HepG2 (cell line): ENCODE data around the gene FCER1G. TPM values are rescaled to one million over a fixed set of nuclear protein-coding genes. Genes with fewer than 3 reads are reported as not detected.

ENCODE experiments used
- BORCS8-MEF2B ChIP-seq: sonication (generic); formaldehyde crosslinking; IDR thresholded peaks from 2 replicates; pipeline ENCODE4 v1.8.0; 2022; ENCODE audit warnings: mild to moderate bottlenecking, missing genetic modification reagents
- GLMP ChIP-seq: sonication (generic); formaldehyde crosslinking; IDR thresholded peaks from 2 replicates; pipeline ENCODE4 v1.9.0; 2021; ENCODE audit warnings: missing genetic modification reagents, mild to moderate bottlenecking, borderline replicate concordance
- GTF3A ChIP-seq: sonication (generic); formaldehyde crosslinking; conservative IDR thresholded peaks from 2 replicates; pipeline ENCODE4 v1.4.0; 2020; ENCODE audit warnings: mild to moderate bottlenecking, missing genetic modification reagents
- HOXA3 ChIP-seq: sonication (generic); formaldehyde crosslinking; IDR thresholded peaks from 2 replicates; pipeline ENCODE4 v1.5.0; 2020; ENCODE audit warnings: missing genetic modification reagents
- MTERF4 ChIP-seq: sonication (generic); formaldehyde crosslinking; IDR thresholded peaks from 2 replicates; pipeline ENCODE4 v1.8.0; 2023; ENCODE audit warnings: mild to moderate bottlenecking, missing genetic modification reagents
- NFYC ChIP-seq: IDR thresholded peaks from 2 replicates; pipeline ENCODE4 v1.6.1; 2016; ENCODE audit warnings: missing genetic modification reagents, missing compliant biosample characterization
- RFX1 ChIP-seq: fragments of 450-650 bp; IDR thresholded peaks from 2 replicates; pipeline ENCODE4 v1.6.1; 2017
- SETDB1 ChIP-seq: sonication (generic); formaldehyde crosslinking; IDR thresholded peaks from 2 replicates; pipeline ENCODE4 v1.5.1; 2020; ENCODE audit warnings: missing genetic modification reagents, mild to moderate bottlenecking, borderline replicate concordance
- SRSF1 ChIP-seq: fragments of 200-400 bp; formaldehyde crosslinking; optimal IDR thresholded peaks from 2 replicates; pipeline ENCODE3; 2017; ENCODE audit warnings: mild to moderate bottlenecking, low read depth, low read length, moderate library complexity
- TFAP4 ChIP-seq: sonication (generic); IDR thresholded peaks from 2 replicates; pipeline ENCODE4 v1.6.1; 2016; ENCODE audit warnings: low read depth, borderline replicate concordance
- TSC22D2 ChIP-seq: sonication (generic); formaldehyde crosslinking; IDR thresholded peaks from 2 replicates; pipeline ENCODE4 v1.5.1; 2020; ENCODE audit warnings: missing genetic modification reagents, mild to moderate bottlenecking, borderline replicate concordance
- ZBTB37 ChIP-seq: sonication (generic); formaldehyde crosslinking; IDR thresholded peaks from 2 replicates; pipeline ENCODE4 v1.4.0; 2020; ENCODE audit warnings: mild to moderate bottlenecking, missing genetic modification reagents
- ZNF333 ChIP-seq: sonication (generic); formaldehyde crosslinking; IDR thresholded peaks from 2 replicates; pipeline ENCODE4 v1.4.0; 2020; ENCODE audit warnings: mild to moderate bottlenecking, missing genetic modification reagents, borderline replicate concordance
- ZNF34 ChIP-seq: sonication (generic); formaldehyde crosslinking; IDR thresholded peaks from 2 replicates; pipeline ENCODE4 v1.4.0; 2020; ENCODE audit warnings: mild to moderate bottlenecking, missing genetic modification reagents, borderline replicate concordance
- ZNF530 ChIP-seq: sonication (generic); formaldehyde crosslinking; IDR thresholded peaks from 2 replicates; pipeline ENCODE4 v1.5.0; 2020; ENCODE audit warnings: low read depth, mild to moderate bottlenecking, missing genetic modification reagents
- ZNF646 ChIP-seq: sonication (generic); formaldehyde crosslinking; IDR thresholded peaks from 2 replicates; pipeline ENCODE4 v1.9.0; 2021; ENCODE audit warnings: mild to moderate bottlenecking, missing genetic modification reagents
- ZNF674 ChIP-seq: sonication (generic); formaldehyde crosslinking; IDR thresholded peaks from 2 replicates; pipeline ENCODE4 v1.5.0; 2020; ENCODE audit warnings: low read depth, mild to moderate bottlenecking, missing genetic modification reagents
- ZNF691 ChIP-seq: sonication (generic); formaldehyde crosslinking; IDR thresholded peaks from 2 replicates; pipeline ENCODE4 v1.4.0; 2020; ENCODE audit warnings: missing genetic modification reagents, low read depth, mild to moderate bottlenecking, borderline replicate concordance
- polyA plus RNA-seq, 8 experiments: library from polyadenylated mRNA; depleted of rRNA in 3 of 8; stranded (reverse) in 7 of 8; unstranded in 1 of 8; fragments of >200 nt; fragmentation: Illumina TruSeq in 4 of 8; extraction: Trizol in 4 of 8; gene quantifications; 2 replicates each; pipeline versions ENCODE4 v1.2.1 to v1.2.3, GENCODE V29; 2011 to 2016; ENCODE audit warnings: low read depth in 4 of 8, missing spikeins in 1 of 8, mixed read lengths in 1 of 8; ENCODE audit not compliant: insufficient read depth in 1 of 8
- total RNA-seq, 5 experiments: library from RNA; depleted of rRNA; stranded (reverse); fragments of >200 nt; fragmentation: Illumina TruSeq; extraction: Trizol; gene quantifications; 2 replicates each; pipeline ENCODE4 v1.2.3, GENCODE V29; 2016; ENCODE audit warnings: low read depth in 1 of 5

The FCER1G gene
- total and polyA plus RNA-seq, 2 of the 13 experiments (the other 11 are each of a cell fraction or from before 2014, with no cell fraction given), result 1.3 to 6.4 TPM

GRCh38 chr1:161238039-161238473 lies 23.0 kb downstream of the FCER1G start, which contains the start of gene NR1I3 (continued):
- TF ChIP-seq TSC22D2 (CRISPR knock-in tag), result no peak
- TF ChIP-seq ZNF691 (CRISPR knock-in tag), result peak; percentile 51; the same call in 1 of the 2 replicates
- no peak for TF ChIP-seq ZNF34
- TF ChIP-seq MTERF4 (CRISPR knock-in tag), result no peak
- TF ChIP-seq NFYC, result no peak
- TF ChIP-seq ZNF674 (CRISPR knock-in tag), result no peak
- TF ChIP-seq GTF3A, result no peak
- TF ChIP-seq SRSF1, result no peak
- TF ChIP-seq ZNF646 (CRISPR knock-in tag), result no peak
- TF ChIP-seq ZNF530 (CRISPR knock-in tag), result no peak
- peak; percentile 54; the same call in 1 of the 2 replicates for TF ChIP-seq TFAP4
- no peak; the same call in 1 of the 2 replicates for TF ChIP-seq HOXA3
- TF ChIP-seq BORCS8-MEF2B (CRISPR knock-in tag), result no peak
- no peak for TF ChIP-seq ZNF333
- no peak for TF ChIP-seq RFX1
- no peak for TF ChIP-seq ZBTB37 (CRISPR knock-in tag)
- no peak for TF ChIP-seq GLMP (CRISPR knock-in tag)
- no peak for TF ChIP-seq SETDB1 (CRISPR knock-in tag)
